WTC11 (cell line): Measurements from ENCODE around the gene AK8. TPM values are rescaled to one million over a fixed set of nuclear protein-coding genes. Genes with fewer than 3 reads are reported as not detected.

ENCODE experiments used
- ATAC-seq: fragments of 200-7000 bp; cut with Tn5 transposase; 2 replicates; pipeline ENCODE4 v1.10.0; 2021; ENCODE audit warnings: mild to moderate bottlenecking, moderate library complexity
- CTCF ChIA-PET: fragments of 300-600 bp; sonication (Branson Sonifier 250); formaldehyde crosslinking; loops from one replicate; lab custom pipeline; 2021; ENCODE audit warnings: antibody characterized with exemption; lab: Charles Lee
- POLR2A ChIA-PET: fragments of 350-600 bp; sonication (Branson Sonifier 250); formaldehyde crosslinking; loops from one replicate; lab custom pipeline; 2021; ENCODE audit warnings: antibody characterized with exemption; lab: Charles Lee
- DNase-seq: peaks from one replicate; pipeline ENCODE4 v3.0.0; 2021; ENCODE audit warnings: low spot score
- H3K27ac Mint-ChIP-seq: 2 replicates; pipeline ENCODE4 v1.8.0; 2021; ENCODE audit warnings: mixed read lengths
- H3K27me3 Mint-ChIP-seq: 2 replicates; pipeline ENCODE4 v1.8.0; 2021; ENCODE audit warnings: low read depth, mild to moderate bottlenecking, moderate library complexity, mixed read lengths
- H3K36me3 Mint-ChIP-seq: 2 replicates; pipeline ENCODE4 v1.8.0; 2021; ENCODE audit warnings: mixed read lengths
- H3K4me1 Mint-ChIP-seq: 2 replicates; pipeline ENCODE4 v1.8.0; 2022; ENCODE audit warnings: mixed read lengths
- H3K4me3 Mint-ChIP-seq: 2 replicates; pipeline ENCODE4 v1.8.0; 2021; ENCODE audit warnings: mild to moderate bottlenecking, moderate library complexity, mixed read lengths
- H3K9me3 Mint-ChIP-seq: 2 replicates; pipeline ENCODE4 v1.8.0; 2021; ENCODE audit warnings: mixed read lengths
- ATF2 ChIP-seq: sonication (generic); formaldehyde crosslinking; IDR thresholded peaks from 2 replicates; pipeline ENCODE4 v1.8.1; 2022; ENCODE audit warnings: low read depth, missing genetic modification reagents, borderline replicate concordance
- CDX4 ChIP-seq: fragments of 250-450 bp; sonication (Bioruptor Pico); IDR thresholded peaks from 2 replicates; pipeline ENCODE4 v1.9.0; 2021; ENCODE audit warnings: moderate library complexity, mild to moderate bottlenecking, inconsistent platforms, borderline replicate concordance
- E2F1 ChIP-seq: sonication (generic); formaldehyde crosslinking; IDR thresholded peaks from 2 replicates; pipeline ENCODE4 v1.8.0; 2022; ENCODE audit warnings: mild to moderate bottlenecking, missing genetic modification reagents
- EMX1 ChIP-seq: fragments of 250-450 bp; sonication (Bioruptor Pico); IDR thresholded peaks from 2 replicates; pipeline ENCODE4 v1.8.0; 2021; ENCODE audit warnings: mild to moderate bottlenecking
- ESRRA ChIP-seq: sonication (generic); formaldehyde crosslinking; IDR thresholded peaks from 2 replicates; pipeline ENCODE4 v1.8.1; 2022; ENCODE audit warnings: mild to moderate bottlenecking, missing genetic modification reagents, borderline replicate concordance
- FOXK1 ChIP-seq: sonication (generic); formaldehyde crosslinking; IDR thresholded peaks from 2 replicates; pipeline ENCODE4 v1.8.0; 2022; ENCODE audit warnings: mild to moderate bottlenecking, moderate library complexity, missing genetic modification reagents
- IRF2 ChIP-seq: sonication (generic); formaldehyde crosslinking; IDR thresholded peaks from 2 replicates; pipeline ENCODE4 v1.8.0; 2022; ENCODE audit warnings: low read depth, missing genetic modification reagents, borderline replicate concordance
- MXD4 ChIP-seq: fragments of 250-450 bp; sonication (Bioruptor Pico); IDR thresholded peaks from 2 replicates; pipeline ENCODE4 v1.8.0; 2021; ENCODE audit warnings: mild to moderate bottlenecking, moderate library complexity, borderline replicate concordance
- MYBL2 ChIP-seq: sonication (generic); formaldehyde crosslinking; IDR thresholded peaks from 2 replicates; pipeline ENCODE4 v1.8.1; 2023; ENCODE audit warnings: mild to moderate bottlenecking, moderate library complexity, missing genetic modification reagents
- NFATC4 ChIP-seq: fragments of 250-450 bp; sonication (Bioruptor Pico); IDR thresholded peaks from 2 replicates; pipeline ENCODE4 v1.9.0; 2021; ENCODE audit warnings: mild to moderate bottlenecking
- NR1H2 ChIP-seq: sonication (generic); formaldehyde crosslinking; IDR thresholded peaks from 2 replicates; pipeline ENCODE4 v1.9.0; 2021; ENCODE audit warnings: mild to moderate bottlenecking, moderate library complexity, missing genetic modification reagents
- OVOL2 ChIP-seq: fragments of 250-450 bp; sonication (Bioruptor Pico); IDR thresholded peaks from 2 replicates; pipeline ENCODE4 v1.9.0; 2021; ENCODE audit warnings: mild to moderate bottlenecking, borderline replicate concordance
- PRRX2 ChIP-seq: fragments of 250-450 bp; sonication (Bioruptor Pico); IDR thresholded peaks from 2 replicates; pipeline ENCODE4 v1.8.0; 2021; ENCODE audit warnings: mild to moderate bottlenecking
- TEAD4 ChIP-seq: sonication (generic); formaldehyde crosslinking; IDR thresholded peaks from 2 replicates; pipeline ENCODE4 v1.8.0; 2022; ENCODE audit warnings: mild to moderate bottlenecking, missing genetic modification reagents
- ZNF138 ChIP-seq: sonication (generic); formaldehyde crosslinking; conservative IDR thresholded peaks from 2 replicates; pipeline ENCODE4 v1.8.1; 2022; ENCODE audit warnings: mild to moderate bottlenecking, moderate library complexity, missing genetic modification reagents
- ZNF425 ChIP-seq: fragments of 250-450 bp; sonication (Bioruptor Pico); conservative IDR thresholded peaks from 2 replicates; pipeline ENCODE4 v1.9.0; 2021; ENCODE audit warnings: mild to moderate bottlenecking
- ZNF671 ChIP-seq: fragments of 250-450 bp; sonication (Bioruptor Pico); IDR thresholded peaks from 2 replicates; pipeline ENCODE4 v1.8.0; 2021; ENCODE audit warnings: mild to moderate bottlenecking
- total RNA-seq: library from RNA; stranded (reverse); gene quantifications from 3 replicates; pipeline ENCODE4 v1.2.3, GENCODE V29; 2021
- TF ChIP-seq, protein P1 (sequence below): sonication (generic); formaldehyde crosslinking; IDR thresholded peaks from 2 replicates; pipeline ENCODE4 v1.8.1; 2022; ENCODE audit warnings: mild to moderate bottlenecking, missing genetic modification reagents, moderate library complexity, borderline replicate concordance
- TF ChIP-seq, protein P2 (sequence below): sonication (generic); formaldehyde crosslinking; IDR thresholded peaks from 2 replicates; pipeline ENCODE4 v1.8.0; 2022; ENCODE audit warnings: mild to moderate bottlenecking, missing genetic modification reagents
- TF ChIP-seq, protein P3 (sequence below): sonication (generic); formaldehyde crosslinking; conservative IDR thresholded peaks from 2 replicates; pipeline ENCODE4 v1.8.1; 2023; ENCODE audit warnings: mild to moderate bottlenecking, low read depth, missing genetic modification reagents, moderate library complexity

The AK8 gene
- total RNA-seq, 1 experiment from 2014 or later: 0.48 TPM

DNA sequence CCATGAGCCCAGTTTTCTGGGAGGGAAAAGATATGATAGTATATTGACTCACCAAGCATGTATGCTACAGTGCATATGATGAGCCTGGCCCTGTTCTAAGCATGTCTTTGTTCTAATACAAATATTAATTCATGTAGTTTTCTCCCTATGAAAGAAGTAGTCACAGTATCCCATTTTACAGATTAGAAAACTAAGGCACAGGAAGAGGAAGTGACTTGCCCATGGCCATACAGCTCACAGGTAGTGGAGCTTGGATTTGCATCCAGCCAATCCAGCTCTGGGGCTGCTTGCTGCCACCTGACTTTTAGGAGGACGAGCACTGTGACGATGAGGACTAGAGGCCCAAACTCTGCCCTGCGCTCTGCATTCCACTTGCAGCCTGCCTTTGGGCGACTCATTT, 76.4 kb downstream of the AK8 start:
- no peak for TF ChIP-seq PRRX2 (CRISPR knock-in tag)
- TF ChIP-seq, protein P1, sequence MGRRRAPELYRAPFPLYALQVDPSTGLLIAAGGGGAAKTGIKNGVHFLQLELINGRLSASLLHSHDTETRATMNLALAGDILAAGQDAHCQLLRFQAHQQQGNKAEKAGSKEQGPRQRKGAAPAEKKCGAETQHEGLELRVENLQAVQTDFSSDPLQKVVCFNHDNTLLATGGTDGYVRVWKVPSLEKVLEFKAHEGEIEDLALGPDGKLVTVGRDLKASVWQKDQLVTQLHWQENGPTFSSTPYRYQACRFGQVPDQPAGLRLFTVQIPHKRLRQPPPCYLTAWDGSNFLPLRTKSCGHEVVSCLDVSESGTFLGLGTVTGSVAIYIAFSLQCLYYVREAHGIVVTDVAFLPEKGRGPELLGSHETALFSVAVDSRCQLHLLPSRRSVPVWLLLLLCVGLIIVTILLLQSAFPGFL (CRISPR knock-in tag): no peak
- no peak for TF ChIP-seq NFATC4 (CRISPR knock-in tag)
- no peak for TF ChIP-seq OVOL2 (CRISPR knock-in tag)
- no peak for TF ChIP-seq EMX1 (CRISPR knock-in tag)
- no peak for TF ChIP-seq E2F1 (CRISPR knock-in tag)
- no peak for TF ChIP-seq MXD4
- TF ChIP-seq IRF2 (CRISPR knock-in tag): no peak
- no peak for TF ChIP-seq MYBL2 (CRISPR knock-in tag)
- TF ChIP-seq, protein P2, sequence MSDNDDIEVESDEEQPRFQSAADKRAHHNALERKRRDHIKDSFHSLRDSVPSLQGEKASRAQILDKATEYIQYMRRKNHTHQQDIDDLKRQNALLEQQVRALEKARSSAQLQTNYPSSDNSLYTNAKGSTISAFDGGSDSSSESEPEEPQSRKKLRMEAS: no peak
- TF ChIP-seq ESRRA (CRISPR knock-in tag): no peak
- no peak for TF ChIP-seq NR1H2 (CRISPR knock-in tag)
- TF ChIP-seq, protein P3, sequence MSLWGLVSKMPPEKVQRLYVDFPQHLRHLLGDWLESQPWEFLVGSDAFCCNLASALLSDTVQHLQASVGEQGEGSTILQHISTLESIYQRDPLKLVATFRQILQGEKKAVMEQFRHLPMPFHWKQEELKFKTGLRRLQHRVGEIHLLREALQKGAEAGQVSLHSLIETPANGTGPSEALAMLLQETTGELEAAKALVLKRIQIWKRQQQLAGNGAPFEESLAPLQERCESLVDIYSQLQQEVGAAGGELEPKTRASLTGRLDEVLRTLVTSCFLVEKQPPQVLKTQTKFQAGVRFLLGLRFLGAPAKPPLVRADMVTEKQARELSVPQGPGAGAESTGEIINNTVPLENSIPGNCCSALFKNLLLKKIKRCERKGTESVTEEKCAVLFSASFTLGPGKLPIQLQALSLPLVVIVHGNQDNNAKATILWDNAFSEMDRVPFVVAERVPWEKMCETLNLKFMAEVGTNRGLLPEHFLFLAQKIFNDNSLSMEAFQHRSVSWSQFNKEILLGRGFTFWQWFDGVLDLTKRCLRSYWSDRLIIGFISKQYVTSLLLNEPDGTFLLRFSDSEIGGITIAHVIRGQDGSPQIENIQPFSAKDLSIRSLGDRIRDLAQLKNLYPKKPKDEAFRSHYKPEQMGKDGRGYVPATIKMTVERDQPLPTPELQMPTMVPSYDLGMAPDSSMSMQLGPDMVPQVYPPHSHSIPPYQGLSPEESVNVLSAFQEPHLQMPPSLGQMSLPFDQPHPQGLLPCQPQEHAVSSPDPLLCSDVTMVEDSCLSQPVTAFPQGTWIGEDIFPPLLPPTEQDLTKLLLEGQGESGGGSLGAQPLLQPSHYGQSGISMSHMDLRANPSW: no peak
- no peak for TF ChIP-seq TEAD4
- no peak for TF ChIP-seq CDX4
- no peak for TF ChIP-seq FOXK1 (CRISPR knock-in tag)
- no peak for TF ChIP-seq ATF2 (CRISPR knock-in tag)
- Mint-ChIP-seq H3K27ac (no peak overlapping the region), H3K36me3 (no peaks in the 10 kb centered on the region), H3K27me3 (peaks cover 33% of the 10 kb centered on the region), H3K9me3 (no peaks in the 10 kb centered on the region), H3K4me3 (no peak overlapping the region), H3K4me1 (peaks cover 30% of the 10 kb centered on the region)
- DNase-seq (no peak), ATAC-seq (no peak)
- CTCF ChIA-PET: no interaction called here
- POLR2A ChIA-PET: no interaction called here

- Mint-ChIP-seq H3K27me3 (peaks cover 48% of the 10 kb centered on the region), H3K36me3 (no peaks in the 10 kb centered on the region), H3K27ac (no peak overlapping the region), H3K4me1 (peaks cover 15% of the 10 kb centered on the region), H3K4me3 (no peak overlapping the region), H3K9me3 (no peaks in the 10 kb centered on the region)
- POLR2A ChIA-PET: interaction anchor here (0.7 kb wide), 1 partner anchor 386 kb away, joined by 4 read pairs; no protein-coding TSS in a partner anchor
- CTCF ChIA-PET: interaction anchor here (0.6 to 2.4 kb wide), 7 partner anchors 16 to 135 kb away, joined by 3 to 12 read pairs (median 4); partner anchors contain the start of genes DDX31 and GTF3C4
- peak; percentile 74 for DNase-seq
- peak; percentile 76 for ATAC-seq
- TF ChIP-seq, protein P3: no peak
- TF ChIP-seq ZNF138 (CRISPR knock-in tag) (no peak), ZNF425 (no peak), ZNF671 (CRISPR knock-in tag) (no peak)
Observed at GRCh38 chr9:132800038-132800648, 77.9 kb downstream of the AK8 start.
